Adipose tissue (tissue), 3 donors: ENCODE results near the gene SPTB. TPM values are rescaled to one million over a fixed set of nuclear protein-coding genes. Genes with fewer than 3 reads are reported as not detected.

Experiments
- H3K27ac ChIP-seq: one replicate; pipeline ENCODE4 v1.5.1; 2013; ENCODE audit warnings: low read depth, low read length
- WGBS, 3 donors: extraction: QIAGEN DNeasy Blood & Tissue Kit; methylation state at CpG; one replicate each; pipeline ENCODE4 v1.1.7; 2013; 5-methylcytosine and 5-hydroxymethylcytosine counted together
- polyA plus RNA-seq, 3 donors: library from polyadenylated mRNA; stranded (reverse); fragments of 200-250 nt; gene quantifications; one replicate each; pipeline ENCODE4 v1.2.3, GENCODE V29; 2013
- donor health status: healthy with polysubstance abuse.
- donor health status: Bipolar disorder and iron deficiency.
- donor health status: healthy.

SPTB gene
- polyA plus RNA-seq, 3 donors = 1.1 to 3.0 (median 2.5) TPM

DNA sequence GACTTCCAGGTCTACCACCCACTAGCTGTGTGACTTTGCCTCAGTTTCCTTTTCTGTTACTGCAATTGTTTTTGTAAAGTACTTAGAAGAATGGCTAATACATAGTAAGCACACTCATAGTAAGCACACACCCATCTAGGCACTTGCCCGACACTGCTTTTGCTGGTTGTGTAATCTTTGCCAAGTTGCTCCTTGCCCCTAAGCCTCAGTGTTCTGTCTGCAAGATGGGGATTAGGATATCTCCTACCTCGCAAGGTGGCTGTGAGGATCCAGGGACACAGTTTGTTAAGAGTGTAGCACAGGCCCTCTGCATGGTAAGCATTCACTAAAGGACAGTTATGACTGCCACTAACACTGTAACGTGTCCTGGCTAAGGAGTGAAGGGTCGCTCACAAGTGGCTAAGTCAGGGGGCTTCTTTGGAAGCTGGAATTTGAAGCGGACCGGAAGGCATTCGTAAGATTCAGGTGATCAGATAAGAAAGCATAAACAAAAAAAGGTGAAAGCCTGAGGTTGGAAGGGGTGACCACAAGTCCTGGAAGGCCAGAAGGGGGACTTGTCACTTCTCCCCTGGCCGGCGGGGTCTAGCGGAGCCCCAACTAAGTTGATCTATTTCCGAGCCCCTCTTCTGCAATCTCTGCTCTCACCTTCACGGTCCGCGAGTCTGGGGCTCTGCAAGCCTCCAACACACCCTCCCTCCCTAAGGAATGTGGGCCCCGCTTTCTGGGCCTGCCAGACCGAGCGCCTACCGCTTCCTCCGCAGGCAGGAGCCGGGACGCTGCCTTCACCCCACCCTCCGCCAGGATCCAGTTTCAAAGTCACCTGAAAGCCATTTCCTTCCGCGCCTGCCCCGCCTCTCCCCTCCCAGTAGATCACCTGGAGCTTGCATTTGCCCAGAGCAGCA lies 177.0 kb downstream of the SPTB start:
- WGBS, 3 donors = 37 to 63% (median 59%) methylated on average over 25 of the region's 25 CpGs
- no peak overlapping the region for H3K27ac ChIP-seq

GRCh38 chr14:64701660-64702059 lies 178.0 kb downstream of the SPTB start:
- H3K27ac ChIP-seq = no peak overlapping the region
- WGBS, 3 donors = 52 to 95% (median 68%) methylated on average over 1 of the region's 1 CpG

- 76 to 93% (median 92%) methylated on average over 4 of the region's 4 CpGs for WGBS, 3 donors
Observed at GRCh38 chr14:64700894-64701293, 178.8 kb downstream of the SPTB start.

DNA sequence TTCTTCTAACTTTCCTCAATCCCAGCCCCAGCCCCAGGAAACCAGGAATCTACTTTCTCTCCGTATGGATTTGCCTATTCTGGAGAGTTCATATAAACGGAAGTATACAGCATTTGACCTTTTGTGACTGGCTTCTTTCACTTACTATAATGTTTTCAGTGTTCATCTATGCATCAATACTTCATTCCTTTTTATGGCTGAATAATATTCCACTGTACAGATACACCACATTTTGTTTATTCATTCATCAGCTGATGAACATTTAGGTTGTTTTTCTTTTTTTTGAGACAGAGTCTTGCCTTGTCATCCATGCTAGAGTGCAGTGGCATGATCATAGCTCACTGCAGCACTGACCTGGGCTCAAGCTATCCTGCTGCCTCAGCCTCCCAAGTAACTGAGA lies 179.4 kb downstream of the SPTB start:
- 79 to 84% (median 79%) methylated on average over 2 of the region's 2 CpGs for whole genome bisulfite sequencing, 3 donors
- no peak overlapping the region for H3K27ac ChIP-seq

More at GRCh38 chr14:64700894-64701293, 178.8 kb downstream of the SPTB start:
- no peak overlapping the region for H3K27ac ChIP-seq

DNA sequence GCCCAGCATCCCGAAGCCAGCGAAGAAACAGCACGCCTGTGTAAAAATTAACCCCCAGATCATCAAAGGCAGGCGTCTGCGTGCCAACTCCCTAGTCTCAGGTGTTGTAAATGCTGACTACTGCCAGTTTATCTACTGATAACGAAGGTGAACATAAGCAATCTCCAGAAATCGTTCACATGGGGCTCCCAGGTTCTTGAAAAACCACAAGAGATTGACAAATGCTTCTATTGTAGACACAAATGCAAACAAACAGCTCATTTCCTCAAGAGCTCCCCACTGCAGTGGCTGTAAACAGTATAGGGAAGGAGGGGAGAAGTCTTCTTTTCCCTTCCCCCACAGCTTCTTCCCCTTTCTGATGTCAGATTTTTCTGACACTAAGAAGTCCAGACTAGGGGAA lies 180.8 kb downstream of the SPTB start:
- no peak overlapping the region for H3K27ac ChIP-seq
- 16 to 59% (median 50%) methylated on average over 7 of the region's 7 CpGs for WGBS, 3 donors

DNA sequence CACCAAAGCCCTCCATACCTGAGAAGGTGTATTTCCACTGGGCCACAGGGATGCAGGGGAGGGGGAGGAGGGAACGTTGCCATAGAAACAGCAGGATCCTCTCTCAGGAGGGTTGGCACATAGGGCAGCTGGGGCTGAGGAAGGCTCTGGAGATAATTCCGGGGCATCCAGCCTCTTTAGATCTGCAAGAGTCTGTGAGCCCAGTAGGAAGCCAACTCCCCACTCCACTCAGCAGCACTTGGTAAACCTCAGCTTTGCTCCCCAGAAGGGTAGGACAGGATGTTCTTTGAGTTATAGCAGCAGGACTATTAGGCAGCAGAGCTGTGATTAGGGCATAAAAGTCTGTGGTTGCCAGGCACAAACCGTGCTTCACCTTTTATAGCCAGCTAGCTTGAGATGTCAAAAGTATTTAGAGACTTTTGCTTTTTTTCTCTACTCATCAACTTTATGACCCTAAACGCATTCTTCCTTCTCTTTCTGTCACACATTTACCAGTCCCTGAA lies 183.3 kb downstream of the SPTB start:
- WGBS, 3 donors = 71 to 78% (median 72%) methylated on average over 4 of the region's 4 CpGs
- H3K27ac ChIP-seq = no peak overlapping the region

Other genes starting within 250 kb of the SPTB start
- gene PLEKHG3, start 175.5 kb downstream of the SPTB start, polyA plus RNA-seq = 10 to 100 TPM; 17.8 to 23.5 (median 21.3) TPM
- gene CHURC1, start 34.5 kb upstream of the SPTB start, polyA plus RNA-seq = 10 to 100 TPM; 20.3 to 52.4 (median 46.9) TPM
- 10 to 100 TPM in 1 of 3 donors, 1 to 10 TPM in 2; 2.9 to 24.8 (median 3.3) TPM for gene GPX2, start 62.8 kb upstream of the SPTB start, polyA plus RNA-seq
- 1 to 10 TPM; 1.8 to 6.5 (median 4.0) TPM for gene RAB15, start 92.4 kb upstream of the SPTB start, polyA plus RNA-seq
- 10 to 100 TPM in 1 of 3 donors, 1 to 10 TPM in 2; 6.8 to 10.7 (median 7.2) TPM for gene FNTB, start 107.0 kb upstream of the SPTB start, polyA plus RNA-seq
- gene MAX, start 222.6 kb upstream of the SPTB start, polyA plus RNA-seq = 10 to 100 TPM; 15.1 to 71.4 (median 35.3) TPM